OCI-LY7 (cell line): ENCODE results near the gene VPS26B. TPM values are rescaled to one million over a fixed set of nuclear protein-coding genes. Genes with fewer than 3 reads are reported as not detected.

ENCODE experiments used
- Bru-seq: library from RNA; stranded (reverse); fragments of 400-500 nt; gene quantifications from one replicate; lab custom pipeline; 2021; lab: Mats Ljungman, UMichigan
- BruChase-seq, 2 experiments: library from RNA; stranded (reverse); fragments of 400-500 nt; gene quantifications; one replicate each; lab custom pipeline; 2021; lab: Mats Ljungman, UMichigan
- BruUV-seq: library from RNA; stranded (reverse); fragments of 400-500 nt; replicated peaks from 2 replicates; lab custom pipeline; 2021; lab: Mats Ljungman, UMichigan
- CTCF ChIA-PET: fragments of 300-600 bp; sonication (Branson Sonifier 250); formaldehyde crosslinking; loops from one replicate; lab custom pipeline; 2022; ENCODE audit warnings: antibody characterized with exemption; ENCODE audit not compliant: unreplicated experiment; lab: Charles Lee
- POLR2A ChIA-PET: fragments of 300-600 bp; sonication (Branson Sonifier 250); formaldehyde crosslinking; loops from one replicate; lab custom pipeline; 2022; ENCODE audit warnings: antibody characterized with exemption; lab: Charles Lee
- DNase-seq: peaks from one replicate; pipeline ENCODE4 v3.0.0-alpha.2; 2015; ENCODE audit warnings: low spot score
- H2AFZ ChIP-seq: fragments of 200-600 bp; sonication (generic), shearing (Covaris generic); 2 replicates; pipeline ENCODE4 v1.6.1; 2014; ENCODE audit warnings: mild to moderate bottlenecking, antibody characterized with exemption, low read length, moderate library complexity
- H3K27ac ChIP-seq: fragments of 200-600 bp; sonication (generic); 2 replicates; pipeline ENCODE4 v1.5.1; 2014; ENCODE audit warnings: mixed run types, low read depth, mild to moderate bottlenecking, moderate library complexity, low read length, inconsistent platforms; ENCODE audit not compliant: poor library complexity, severe bottlenecking
- H3K36me3 ChIP-seq: fragments of 200-600 bp; sonication (generic); 2 replicates; pipeline ENCODE4 v1.6.1; 2014; ENCODE audit warnings: mild to moderate bottlenecking, antibody characterized with exemption, low read length, moderate library complexity, mixed read lengths; ENCODE audit not compliant: insufficient read depth
- H3K4me1 ChIP-seq: fragments of 200-600 bp; sonication (generic); 2 replicates; pipeline ENCODE4 v1.5.1; 2014; ENCODE audit warnings: mild to moderate bottlenecking, low read length; ENCODE audit not compliant: insufficient read depth, poor library complexity, severe bottlenecking
- H3K4me2 ChIP-seq: fragments of 200-600 bp; sonication (generic); 2 replicates; pipeline ENCODE4 v1.6.1; 2014; ENCODE audit warnings: mild to moderate bottlenecking, low read length
- H3K4me3 ChIP-seq: fragments of 200-600 bp; sonication (generic); 2 replicates; pipeline ENCODE4 v1.5.1; 2014; ENCODE audit warnings: mild to moderate bottlenecking, low read depth, low read length; ENCODE audit not compliant: poor library complexity, severe bottlenecking
- H3K79me2 ChIP-seq: fragments of 200-600 bp; sonication (generic); 2 replicates; pipeline ENCODE4 v1.6.1; 2016; ENCODE audit warnings: low read depth, mild to moderate bottlenecking, low read length, moderate library complexity, mixed read lengths; ENCODE audit not compliant: insufficient read depth
- H3K9me2 ChIP-seq: fragments of 200-600 bp; sonication (generic); 2 replicates; pipeline ENCODE4 v1.6.1; 2016; ENCODE audit warnings: mild to moderate bottlenecking, low read length, mixed read lengths; ENCODE audit not compliant: insufficient read depth
- H3K9me3 ChIP-seq: fragments of 200-600 bp; sonication (generic); 2 replicates; pipeline ENCODE4 v1.6.1; 2014; ENCODE audit warnings: mild to moderate bottlenecking, mixed run types, low read length, mixed read lengths
- H4K20me1 ChIP-seq: fragments of 200-600 bp; sonication (generic); 2 replicates; pipeline ENCODE4 v1.6.1; 2014; ENCODE audit warnings: mild to moderate bottlenecking, antibody characterized with exemption, low read length, moderate library complexity, mixed read lengths; ENCODE audit not compliant: insufficient read depth
- CTCF ChIP-seq: fragments of 200-600 bp; sonication (generic); conservative IDR thresholded peaks from 2 replicates; pipeline ENCODE4 v1.5.1; 2014; ENCODE audit warnings: mild to moderate bottlenecking, antibody characterized with exemption, low read length, moderate library complexity, mixed read lengths
- EZH2phosphoT487 ChIP-seq: fragments of 200-600 bp; sonication (generic); IDR thresholded peaks from 2 replicates; pipeline ENCODE4 v1.6.1; 2018; ENCODE audit warnings: low read depth, borderline replicate concordance, mild to moderate bottlenecking, mixed run types, antibody characterized with exemption, low read length, moderate library complexity, mixed read lengths
- intact Hi-C: fragments of 100-400 bp; cut with micrococcal nuclease; formaldehyde crosslinking; loops from one replicate; pipeline ENCODE4 v1.10.0; 2022; ENCODE audit not compliant: unreplicated experiment
- long read RNA-seq: library from polyadenylated mRNA; stranded (forward); transcript quantifications from one replicate; pipeline ENCODE4 v2.0.0, GENCODE V29; 2022
- total RNA-seq, 2 experiments: library from RNA; depleted of rRNA in 1 of 2; stranded (reverse); fragments of >200 nt in 1 of 2; shearing (Covaris generic) in 1 of 2; gene quantifications; 2 replicates each; pipeline ENCODE4 v1.2.3, GENCODE V29; 2014 to 2022

VPS26B gene
- total RNA-seq (2014; rRNA removed; shearing (Covaris generic)) (22.7 and 24.9 TPM in 2 replicates), total RNA-seq (2022) (25.1 and 33.1 TPM in 2 replicates), Bru-seq, nascent RNA (percentile 53 among the genes with signal in this experiment), BruChase-seq, experiment 1, labeled RNA remaining after a 6-hour chase (percentile 69 among the genes with signal in this experiment), BruChase-seq, experiment 2, labeled RNA remaining after a 2-hour chase (percentile 69 among the genes with signal in this experiment)
- long read RNA-seq, transcript VPS26B-201 (6 exons, 3,691 nt), result major isoform, 63 of 81 reads
- long read RNA-seq, partial matches to known transcripts, result 11 of 81 reads
- long read RNA-seq, other reads (novel, unspliced or antisense), result 7 of 81 reads

GRCh38 chr11:134223836-134224709 is at the start of gene VPS26B, which contains the start of gene NCAPD3:
Gene VPS26B, plus strand, starts transcription at chr11:134224671. Its CDS starts 452 bp downstream, at chr11:134225123.
Gene NCAPD3, minus strand, starts transcription at chr11:134223967. Its CDS starts 41 bp downstream, at chr11:134223926.
- Histone ChIP-seq H3K4me3 (peak within 1 kb of the TSS; percentile 97), H3K9me2 (no peaks in the 10 kb centered on the region), H3K9me3 (no peaks in the 10 kb centered on the region), H2AFZ (peak within 1 kb of the TSS; percentile 93), H3K27ac (peak within 1 kb of the TSS; percentile 81), H3K36me3 (peaks cover 35% of the 10 kb centered on the region), H4K20me1 (peaks cover 62% of the 10 kb centered on the region), H3K79me2 (peaks cover 60% of the 10 kb centered on the region), H3K4me2 (peak within 1 kb of the TSS; percentile 98), H3K4me1 (peaks cover 63% of the 10 kb centered on the region)
- ChIA-PET POLR2A (interaction anchor here (0.6 to 2.2 kb wide), 9 partner anchors 10 to 40 kb away, joined by 3 to 7 read pairs (median 4); partner anchors contain the start of gene ACAD8), CTCF (interaction anchor here (0.8 to 1.6 kb wide), 2 partner anchors 15 to 19 kb away, joined by 3 read pairs; no protein-coding TSS in a partner anchor)
- DNase-seq, result peak; percentile 97
- no TSS peak for BruUV-seq
- TF ChIP-seq CTCF (no peak), EZH2phosphoT487 (no peak)
- intact Hi-C loops, result loop anchor here (1.0 kb wide), 1 partner anchor 29 kb away; the partner anchor contains the start of genes ACAD8 and THYN1

GRCh38 chr11:134176284-134176683 is 48.2 kb upstream of the VPS26B start:
- Histone ChIP-seq H2AFZ (no peak overlapping the region), H3K4me3 (no peak overlapping the region), H3K4me1 (no peaks in the 10 kb centered on the region), H4K20me1 (no peaks in the 10 kb centered on the region), H3K9me2 (no peaks in the 10 kb centered on the region), H3K9me3 (no peaks in the 10 kb centered on the region), H3K79me2 (no peaks in the 10 kb centered on the region), H3K4me2 (no peak overlapping the region), H3K27ac (no peak overlapping the region), H3K36me3 (peaks cover 100% of the 10 kb centered on the region)
- no peak for DNase-seq
- TF ChIP-seq EZH2phosphoT487 (no peak), CTCF (no peak)
- intact Hi-C loops, result no loop called here
- CTCF ChIA-PET, result no interaction called here
- POLR2A ChIA-PET, result interaction anchor here (1.0 kb wide), 1 partner anchor 19 kb away, joined by 3 read pairs; no protein-coding TSS in a partner anchor
- no TSS peak for BruUV-seq
